Measurements from ENCODE around the gene CD38.

The CD38 gene

GRCh38 chr4:15902746-15903145 lies 124.6 kb downstream of the CD38 start:
- no peak for DNase-seq

All from activated naive CD4-positive, alpha-beta T cell (primary cell).